ENCODE data around the gene CARD6. TPM values are rescaled to one million over a fixed set of nuclear protein-coding genes. Genes with fewer than 3 reads are reported as not detected.

The CARD6 gene
- total and polyA plus RNA-seq, 2 of the 13 experiments (the other 11 are each of a cell fraction or from before 2014, with no cell fraction given) = 0.33 to 1.4 TPM

DNA sequence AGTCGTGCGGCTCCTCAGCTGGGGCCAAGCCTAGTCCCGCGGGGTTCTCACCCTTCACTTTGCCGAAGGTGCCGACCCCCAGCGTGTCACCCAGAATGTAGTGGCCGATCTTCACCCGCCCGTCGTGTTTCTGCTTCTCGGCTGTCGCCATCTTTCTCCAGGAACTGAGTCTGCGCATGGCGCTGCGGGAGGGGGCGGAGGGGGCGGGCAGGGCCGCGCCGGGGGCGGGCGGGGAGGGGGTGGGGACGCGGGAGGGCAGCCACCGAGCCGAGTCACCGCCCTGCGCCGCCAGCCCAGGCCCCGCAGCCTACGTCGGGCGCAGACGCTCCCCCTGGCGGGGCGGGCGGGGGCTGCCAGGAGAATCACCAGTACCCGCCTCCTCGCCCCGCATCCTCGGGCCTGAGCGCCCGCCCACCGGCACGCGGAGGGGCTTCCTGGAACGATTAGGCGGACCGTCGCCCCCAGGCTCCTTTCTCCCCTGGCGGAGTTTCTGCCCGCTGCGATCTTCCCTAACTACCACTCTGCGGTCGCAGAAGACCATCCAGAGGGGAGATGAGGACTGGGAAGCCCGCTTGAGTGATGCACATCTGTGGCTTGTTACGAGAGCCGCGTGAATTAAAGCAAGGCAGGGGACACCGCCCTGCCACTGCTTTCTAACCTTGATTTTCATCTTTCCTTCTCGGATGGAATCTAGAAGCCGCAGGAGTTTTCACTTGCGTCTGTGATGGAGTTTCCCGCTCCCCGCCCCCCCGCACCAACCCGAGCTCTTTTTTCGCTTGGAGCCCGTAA, 43.0 kb upstream of the CARD6 start, which contains the start of gene PRKAA1 (continued):
- TF ChIP-seq ELF3 (CRISPR knock-in tag; IDR thresholded peaks at IDR 0.05) = no peak
- peak; percentile 76; the same call in 1 of the 2 replicates for TF ChIP-seq MXD4 (CRISPR knock-in tag; IDR thresholded peaks at IDR 0.05)
- no peak for TF ChIP-seq DNMT1 (CRISPR knock-in tag; IDR thresholded peaks at IDR 0.05)
- no peak for TF ChIP-seq SSRP1 (CRISPR knock-in tag; IDR thresholded peaks at IDR 0.05)
- no peak for TF ChIP-seq ZNF3 (CRISPR knock-in tag; IDR thresholded peaks at IDR 0.05)
- TF ChIP-seq MED8 (CRISPR knock-in tag; IDR thresholded peaks at IDR 0.05; ENCODE audit: insufficient replicate concordance) = no peak
- TF ChIP-seq, protein P1, sequence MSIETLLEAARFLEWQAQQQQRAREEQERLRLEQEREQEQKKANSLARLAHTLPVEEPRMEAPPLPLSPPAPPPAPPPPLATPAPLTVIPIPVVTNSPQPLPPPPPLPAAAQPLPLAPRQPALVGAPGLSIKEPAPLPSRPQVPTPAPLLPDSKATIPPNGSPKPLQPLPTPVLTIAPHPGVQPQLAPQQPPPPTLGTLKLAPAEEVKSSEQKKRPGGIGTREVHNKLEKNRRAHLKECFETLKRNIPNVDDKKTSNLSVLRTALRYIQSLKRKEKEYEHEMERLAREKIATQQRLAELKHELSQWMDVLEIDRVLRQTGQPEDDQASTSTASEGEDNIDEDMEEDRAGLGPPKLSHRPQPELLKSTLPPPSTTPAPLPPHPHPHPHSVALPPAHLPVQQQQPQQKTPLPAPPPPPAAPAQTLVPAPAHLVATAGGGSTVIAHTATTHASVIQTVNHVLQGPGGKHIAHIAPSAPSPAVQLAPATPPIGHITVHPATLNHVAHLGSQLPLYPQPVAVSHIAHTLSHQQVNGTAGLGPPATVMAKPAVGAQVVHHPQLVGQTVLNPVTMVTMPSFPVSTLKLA (IDR thresholded peaks at IDR 0.05) = no peak
- TF ChIP-seq ZSCAN31 (CRISPR knock-in tag; IDR thresholded peaks at IDR 0.05; ENCODE audit: low read depth) = no peak
- TF ChIP-seq, protein P2, sequence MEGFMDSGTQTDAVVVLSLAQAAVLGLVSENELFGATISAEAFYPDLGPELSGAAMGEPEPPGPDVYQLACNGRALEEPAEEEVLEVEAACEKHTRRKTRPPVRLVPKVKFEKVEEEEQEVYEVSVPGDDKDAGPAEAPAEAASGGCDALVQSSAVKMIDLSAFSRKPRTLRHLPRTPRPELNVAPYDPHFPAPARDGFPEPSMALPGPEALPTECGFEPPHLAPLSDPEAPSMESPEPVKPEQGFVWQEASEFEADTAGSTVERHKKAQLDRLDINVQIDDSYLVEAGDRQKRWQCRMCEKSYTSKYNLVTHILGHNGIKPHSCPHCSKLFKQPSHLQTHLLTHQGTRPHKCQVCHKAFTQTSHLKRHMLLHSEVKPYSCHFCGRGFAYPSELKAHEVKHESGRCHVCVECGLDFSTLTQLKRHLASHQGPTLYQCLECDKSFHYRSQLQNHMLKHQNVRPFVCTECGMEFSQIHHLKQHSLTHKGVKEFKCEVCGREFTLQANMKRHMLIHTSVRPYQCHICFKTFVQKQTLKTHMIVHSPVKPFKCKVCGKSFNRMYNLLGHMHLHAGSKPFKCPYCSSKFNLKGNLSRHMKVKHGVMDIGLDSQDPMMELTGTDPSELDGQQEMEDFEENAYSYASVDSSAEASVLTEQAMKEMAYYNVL (CRISPR knock-in tag; IDR thresholded peaks at IDR 0.05; ENCODE audit: borderline replicate concordance) = no peak
- TF ChIP-seq GABPA (IDR thresholded peaks at IDR 0.05; ENCODE audit: low read depth, low read length) = no peak
- TF ChIP-seq GABPA (CRISPR knock-in tag; IDR thresholded peaks at IDR 0.05; ENCODE audit: low read depth) = 0 out of 2 replicates have a peak, but pooled peaks have one; percentile 24
- TF ChIP-seq PAF1 (CRISPR knock-in tag; IDR thresholded peaks at IDR 0.05) = no peak
- TF ChIP-seq, protein P3, sequence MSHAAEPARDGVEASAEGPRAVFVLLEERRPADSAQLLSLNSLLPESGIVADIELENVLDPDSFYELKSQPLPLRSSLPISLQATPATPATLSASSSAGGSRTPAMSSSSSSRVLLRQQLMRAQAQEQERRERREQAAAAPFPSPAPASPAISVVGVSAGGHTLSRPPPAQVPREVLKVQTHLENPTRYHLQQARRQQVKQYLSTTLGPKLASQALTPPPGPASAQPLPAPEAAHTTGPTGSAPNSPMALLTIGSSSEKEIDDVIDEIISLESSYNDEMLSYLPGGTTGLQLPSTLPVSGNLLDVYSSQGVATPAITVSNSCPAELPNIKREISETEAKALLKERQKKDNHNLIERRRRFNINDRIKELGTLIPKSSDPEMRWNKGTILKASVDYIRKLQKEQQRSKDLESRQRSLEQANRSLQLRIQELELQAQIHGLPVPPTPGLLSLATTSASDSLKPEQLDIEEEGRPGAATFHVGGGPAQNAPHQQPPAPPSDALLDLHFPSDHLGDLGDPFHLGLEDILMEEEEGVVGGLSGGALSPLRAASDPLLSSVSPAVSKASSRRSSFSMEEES (CRISPR knock-in tag; IDR thresholded peaks at IDR 0.05) = 0 out of 2 replicates have a peak, but pooled peaks have one; percentile 22
- TF ChIP-seq, protein P4, sequence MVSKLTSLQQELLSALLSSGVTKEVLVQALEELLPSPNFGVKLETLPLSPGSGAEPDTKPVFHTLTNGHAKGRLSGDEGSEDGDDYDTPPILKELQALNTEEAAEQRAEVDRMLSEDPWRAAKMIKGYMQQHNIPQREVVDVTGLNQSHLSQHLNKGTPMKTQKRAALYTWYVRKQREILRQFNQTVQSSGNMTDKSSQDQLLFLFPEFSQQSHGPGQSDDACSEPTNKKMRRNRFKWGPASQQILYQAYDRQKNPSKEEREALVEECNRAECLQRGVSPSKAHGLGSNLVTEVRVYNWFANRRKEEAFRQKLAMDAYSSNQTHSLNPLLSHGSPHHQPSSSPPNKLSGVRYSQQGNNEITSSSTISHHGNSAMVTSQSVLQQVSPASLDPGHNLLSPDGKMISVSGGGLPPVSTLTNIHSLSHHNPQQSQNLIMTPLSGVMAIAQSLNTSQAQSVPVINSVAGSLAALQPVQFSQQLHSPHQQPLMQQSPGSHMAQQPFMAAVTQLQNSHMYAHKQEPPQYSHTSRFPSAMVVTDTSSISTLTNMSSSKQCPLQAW (CRISPR knock-in tag; IDR thresholded peaks at IDR 0.05) = peak; percentile 69
- no peak for TF ChIP-seq ZNF382 (CRISPR knock-in tag; IDR thresholded peaks at IDR 0.05; ENCODE audit: borderline replicate concordance)
- TF ChIP-seq RXRB (CRISPR knock-in tag; IDR thresholded peaks at IDR 0.05; ENCODE audit: borderline replicate concordance) = peak; percentile 26; the same call in 1 of the 2 replicates
- TF ChIP-seq, protein P5, sequence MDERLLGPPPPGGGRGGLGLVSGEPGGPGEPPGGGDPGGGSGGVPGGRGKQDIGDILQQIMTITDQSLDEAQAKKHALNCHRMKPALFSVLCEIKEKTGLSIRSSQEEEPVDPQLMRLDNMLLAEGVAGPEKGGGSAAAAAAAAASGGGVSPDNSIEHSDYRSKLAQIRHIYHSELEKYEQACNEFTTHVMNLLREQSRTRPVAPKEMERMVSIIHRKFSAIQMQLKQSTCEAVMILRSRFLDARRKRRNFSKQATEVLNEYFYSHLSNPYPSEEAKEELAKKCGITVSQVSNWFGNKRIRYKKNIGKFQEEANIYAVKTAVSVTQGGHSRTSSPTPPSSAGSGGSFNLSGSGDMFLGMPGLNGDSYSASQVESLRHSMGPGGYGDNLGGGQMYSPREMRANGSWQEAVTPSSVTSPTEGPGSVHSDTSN (CRISPR knock-in tag; IDR thresholded peaks at IDR 0.05) = no peak
- TF ChIP-seq, protein P6, sequence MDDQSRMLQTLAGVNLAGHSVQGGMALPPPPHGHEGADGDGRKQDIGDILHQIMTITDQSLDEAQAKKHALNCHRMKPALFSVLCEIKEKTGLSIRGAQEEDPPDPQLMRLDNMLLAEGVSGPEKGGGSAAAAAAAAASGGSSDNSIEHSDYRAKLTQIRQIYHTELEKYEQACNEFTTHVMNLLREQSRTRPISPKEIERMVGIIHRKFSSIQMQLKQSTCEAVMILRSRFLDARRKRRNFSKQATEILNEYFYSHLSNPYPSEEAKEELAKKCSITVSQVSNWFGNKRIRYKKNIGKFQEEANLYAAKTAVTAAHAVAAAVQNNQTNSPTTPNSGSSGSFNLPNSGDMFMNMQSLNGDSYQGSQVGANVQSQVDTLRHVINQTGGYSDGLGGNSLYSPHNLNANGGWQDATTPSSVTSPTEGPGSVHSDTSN (CRISPR knock-in tag; IDR thresholded peaks at IDR 0.05; ENCODE audit: borderline replicate concordance) = no peak
- no peak for TF ChIP-seq ZNF720 (CRISPR knock-in tag; IDR thresholded peaks at IDR 0.05)
- peak; percentile 68; the same call in 1 of the 2 replicates for TF ChIP-seq ZNF761 (CRISPR knock-in tag; conservative IDR thresholded peaks at IDR 0.05)
- no peak for TF ChIP-seq RFX5 (IDR thresholded peaks at IDR 0.05; ENCODE audit: low read depth, low read length)
